Left ventricle myocardium inferior (tissue), 1 donor: Measurements from ENCODE around the gene MED13L. TPM values are rescaled to one million over a fixed set of nuclear protein-coding genes. Genes with fewer than 3 reads are reported as not detected.
A peak's percentile ranks its signal among the peaks of the same experiment; 100 is the strongest.

Experiments
- DNase-seq: peaks from one replicate; pipeline ENCODE4 v3.0.0-alpha.2; 2020
- H3K27ac ChIP-seq: fragments of 200-600 bp; replicated peaks from 2 replicates; pipeline ENCODE4 v1.8.0; 2021
- H3K27me3 ChIP-seq: fragments of 200-600 bp; 2 replicates; pipeline ENCODE4 v1.8.0; 2021; ENCODE audit warnings: low read depth
- H3K36me3 ChIP-seq: fragments of 200-600 bp; 2 replicates; pipeline ENCODE4 v1.8.0; 2021
- H3K4me1 ChIP-seq: fragments of 200-600 bp; 2 replicates; pipeline ENCODE4 v1.8.0; 2021
- H3K4me3 ChIP-seq: fragments of 200-600 bp; 2 replicates; pipeline ENCODE4 v1.8.0; 2021; ENCODE audit warnings: mild to moderate bottlenecking, moderate library complexity
- H3K9me3 ChIP-seq: fragments of 200-600 bp; replicated peaks from 2 replicates; pipeline ENCODE4 v1.8.0; 2021
- intact Hi-C: fragments of 100-400 bp; cut with micrococcal nuclease; formaldehyde crosslinking; loops from one replicate; pipeline ENCODE4 v1.11.0; 2022
- total RNA-seq: library from RNA; stranded (reverse); fragmentation: NEBNext Ultra II Directional; extraction: Animal tissue kit (Norgen Biotek cat#: 25700); gene quantifications from one replicate; pipeline ENCODE4 v1.2.1, GENCODE V29; 2021
- TF ChIP-seq, protein P1 (sequence below): fragments of 200-600 bp; IDR thresholded peaks from 2 replicates; pipeline ENCODE4 v1.8.0; 2021; ENCODE audit warnings: antibody characterized with exemption, mild to moderate bottlenecking, borderline replicate concordance
- donor health status: DM: no; HTN: yes; CAD: no; lungs with severe emphysema.

MED13L gene
- total RNA-seq, 1 donor from 2014 or later, result 55.0 TPM

DNA sequence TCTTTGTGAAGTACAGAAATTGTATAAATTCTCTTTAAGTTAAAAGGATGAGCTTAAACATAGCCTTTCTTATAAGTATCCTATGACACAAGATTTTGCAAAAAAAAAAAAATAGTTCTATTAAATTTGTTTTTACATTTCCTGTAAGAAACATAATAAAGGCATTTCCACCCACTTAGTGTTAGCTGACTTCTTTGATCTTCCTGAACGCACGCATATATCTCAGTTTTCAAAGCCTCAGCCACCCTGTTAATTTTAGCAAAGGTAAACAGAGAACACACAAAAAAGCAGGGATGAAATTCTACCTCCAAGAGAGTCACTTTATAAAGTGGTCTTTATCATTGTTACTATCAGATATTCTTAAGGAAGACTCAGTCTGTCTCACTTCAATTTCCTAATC is 277.9 kb downstream of the MED13L start:
- Histone ChIP-seq H3K9me3 (no peaks in the 10 kb centered on the region), H3K4me1 (peaks cover 9% of the 10 kb centered on the region), H3K27me3 (no peaks in the 10 kb centered on the region), H3K27ac (no peak overlapping the region), H3K36me3 (peaks cover 56% of the 10 kb centered on the region), H3K4me3 (no peak overlapping the region)
- DNase-seq, result no peak
- TF ChIP-seq, protein P1, sequence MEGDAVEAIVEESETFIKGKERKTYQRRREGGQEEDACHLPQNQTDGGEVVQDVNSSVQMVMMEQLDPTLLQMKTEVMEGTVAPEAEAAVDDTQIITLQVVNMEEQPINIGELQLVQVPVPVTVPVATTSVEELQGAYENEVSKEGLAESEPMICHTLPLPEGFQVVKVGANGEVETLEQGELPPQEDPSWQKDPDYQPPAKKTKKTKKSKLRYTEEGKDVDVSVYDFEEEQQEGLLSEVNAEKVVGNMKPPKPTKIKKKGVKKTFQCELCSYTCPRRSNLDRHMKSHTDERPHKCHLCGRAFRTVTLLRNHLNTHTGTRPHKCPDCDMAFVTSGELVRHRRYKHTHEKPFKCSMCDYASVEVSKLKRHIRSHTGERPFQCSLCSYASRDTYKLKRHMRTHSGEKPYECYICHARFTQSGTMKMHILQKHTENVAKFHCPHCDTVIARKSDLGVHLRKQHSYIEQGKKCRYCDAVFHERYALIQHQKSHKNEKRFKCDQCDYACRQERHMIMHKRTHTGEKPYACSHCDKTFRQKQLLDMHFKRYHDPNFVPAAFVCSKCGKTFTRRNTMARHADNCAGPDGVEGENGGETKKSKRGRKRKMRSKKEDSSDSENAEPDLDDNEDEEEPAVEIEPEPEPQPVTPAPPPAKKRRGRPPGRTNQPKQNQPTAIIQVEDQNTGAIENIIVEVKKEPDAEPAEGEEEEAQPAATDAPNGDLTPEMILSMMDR, result no peak
- intact Hi-C loops, result loop anchor here (10.0 kb wide), 1 partner anchor 705 kb away; no protein-coding TSS in a partner anchor

DNA sequence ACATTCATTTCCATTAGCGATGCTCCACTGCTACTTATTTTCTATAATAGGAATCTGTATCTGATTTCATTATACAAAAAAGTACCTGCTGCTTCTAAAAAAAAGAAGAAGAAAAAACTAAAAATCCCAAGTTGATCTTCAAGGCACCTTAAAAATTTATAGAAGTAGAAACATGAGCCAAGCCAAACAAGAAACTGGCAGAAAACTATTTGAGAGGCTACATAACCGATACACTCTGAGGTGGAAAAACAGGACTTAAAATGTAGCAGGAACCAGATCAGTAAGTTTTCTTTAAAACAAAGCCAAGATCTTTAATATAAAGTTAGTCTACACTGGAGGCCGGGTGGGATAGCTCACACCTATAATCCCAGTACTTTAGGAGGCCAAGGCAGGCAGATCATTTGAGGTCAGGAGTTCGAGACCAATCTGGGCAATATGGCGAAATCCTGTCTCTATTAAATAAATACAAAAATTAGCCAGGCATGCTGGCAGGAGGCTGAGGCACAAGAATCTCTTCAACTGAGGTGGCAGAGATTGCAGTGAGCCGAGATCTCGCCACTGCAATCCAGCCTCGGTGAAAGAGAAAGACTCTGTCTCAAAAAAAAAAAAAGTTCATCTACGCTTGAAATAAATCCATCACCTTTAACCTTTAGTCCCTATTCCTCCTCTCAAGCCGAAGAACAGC is 278.6 kb downstream of the MED13L start:
- Histone ChIP-seq H3K27me3 (no peaks in the 10 kb centered on the region), H3K4me1 (peaks cover 9% of the 10 kb centered on the region), H3K9me3 (no peaks in the 10 kb centered on the region), H3K4me3 (no peak overlapping the region), H3K27ac (peak overlapping the region; percentile 0), H3K36me3 (peaks cover 58% of the 10 kb centered on the region)
- intact Hi-C loops, result loop anchor here (10.0 kb wide), 1 partner anchor 706 kb away; no protein-coding TSS in a partner anchor
- TF ChIP-seq, protein P1, result no peak
- no peak for DNase-seq

DNA sequence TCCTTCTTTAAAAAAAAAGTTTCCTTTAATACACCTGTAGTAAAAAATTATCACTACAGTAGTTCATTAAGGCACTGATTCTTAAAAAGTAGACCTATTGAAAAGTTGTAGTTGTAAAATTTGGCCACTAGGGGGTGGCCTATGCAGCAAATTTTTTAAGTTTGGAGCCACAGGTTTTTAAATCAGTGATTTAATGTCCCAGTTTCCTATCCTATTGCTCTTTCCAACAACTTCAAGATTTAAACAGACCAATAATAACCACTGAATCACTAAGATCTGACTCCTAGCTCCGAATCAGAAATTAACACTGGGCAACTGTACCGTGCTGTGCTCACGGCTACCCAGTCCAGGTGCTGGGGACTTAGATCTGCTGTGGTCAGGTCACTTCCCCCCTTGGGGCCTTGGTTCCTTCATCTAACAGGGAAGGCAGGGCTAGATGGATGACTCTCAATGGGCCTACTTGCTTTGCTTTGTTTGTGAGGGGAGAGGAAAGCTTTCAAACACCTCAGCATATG is 279.3 kb downstream of the MED13L start:
- H3K27ac ChIP-seq, result peak overlapping the region; percentile 0
- TF ChIP-seq, protein P1, result peak; percentile 86
- intact Hi-C loops, result loop anchor here (10.0 kb wide), 1 partner anchor 707 kb away; no protein-coding TSS in a partner anchor
- peaks cover 58% of the 10 kb centered on the region for H3K36me3 ChIP-seq
- H3K4me3 ChIP-seq, result no peak overlapping the region
- DNase-seq, result no peak
- no peaks in the 10 kb centered on the region for H3K9me3 ChIP-seq
- H3K27me3 ChIP-seq, result no peaks in the 10 kb centered on the region
- peaks cover 9% of the 10 kb centered on the region for H3K4me1 ChIP-seq

DNA sequence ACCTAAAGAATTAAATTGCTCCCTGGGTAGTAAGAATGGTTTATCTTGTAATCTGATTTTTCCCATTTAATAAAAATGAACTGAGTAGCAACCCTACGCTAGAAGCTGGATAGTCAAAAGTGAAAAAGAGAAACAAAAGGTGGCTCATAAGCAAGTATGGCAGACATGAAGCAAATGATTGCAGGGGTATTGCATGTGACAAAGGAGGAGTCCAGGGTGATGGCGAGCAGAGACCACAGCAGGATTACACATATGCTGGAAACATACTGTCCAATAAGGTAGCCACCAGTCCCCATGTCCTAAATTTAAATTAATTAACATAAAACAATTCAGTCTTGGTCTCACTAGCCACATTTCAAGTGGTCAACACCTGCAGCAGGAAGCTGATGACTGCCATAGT is 283.8 kb downstream of the MED13L start:
- no peaks in the 10 kb centered on the region for H3K27me3 ChIP-seq
- H3K36me3 ChIP-seq, result peaks cover 57% of the 10 kb centered on the region
- no peak for DNase-seq
- no peaks in the 10 kb centered on the region for H3K9me3 ChIP-seq
- H3K27ac ChIP-seq, result no peak overlapping the region
- H3K4me1 ChIP-seq, result peaks cover 13% of the 10 kb centered on the region
- intact Hi-C loops, result loop anchor here (5.0 to 10.0 kb wide), 2 partner anchors 599 to 711 kb away; no protein-coding TSS in a partner anchor
- H3K4me3 ChIP-seq, result no peak overlapping the region
- TF ChIP-seq, protein P1, result no peak

DNA sequence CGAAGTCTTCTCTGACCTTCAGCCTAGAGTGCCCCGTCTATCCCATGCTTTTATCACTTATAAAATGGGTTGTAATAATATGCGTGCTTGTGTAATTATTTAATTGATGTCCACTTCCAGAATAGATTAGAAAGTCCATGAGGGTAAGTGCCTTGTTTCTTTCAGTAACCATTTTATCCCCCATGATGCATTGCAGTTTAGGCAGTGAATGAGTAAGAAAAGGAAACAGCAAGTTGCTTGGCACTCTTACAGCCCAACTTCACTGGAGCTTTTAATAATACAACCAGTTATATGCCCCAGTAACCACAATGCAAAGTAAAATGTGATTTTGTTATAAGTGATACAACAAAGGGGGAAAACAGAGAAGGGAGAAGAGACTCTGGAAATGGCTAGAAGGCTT is 287.3 kb downstream of the MED13L start:
- Histone ChIP-seq H3K4me3 (no peak overlapping the region), H3K27ac (no peak overlapping the region), H3K9me3 (no peaks in the 10 kb centered on the region), H3K27me3 (no peaks in the 10 kb centered on the region), H3K36me3 (peaks cover 60% of the 10 kb centered on the region), H3K4me1 (peaks cover 19% of the 10 kb centered on the region)
- no peak for DNase-seq
- TF ChIP-seq, protein P1, result no peak
- intact Hi-C loops, result loop anchor here (5.0 to 10.0 kb wide), 2 partner anchors 602 to 715 kb away; no protein-coding TSS in a partner anchor
